Nephron progenitor cell (in vitro differentiated cells): Measurements from ENCODE around the gene FGD4.
"Not testable (repeated sequence)": the region's sequence is repeated elsewhere in the genome, so short reads cannot be mapped to it uniquely, and the experiment has no call there.

Source experiments
- DNase-seq: peaks from one replicate; pipeline ENCODE4 v3.0.0; 2021
- H3K27ac Mint-ChIP-seq: 2 replicates; pipeline ENCODE4 v1.8.0; 2021; ENCODE audit warnings: mild to moderate bottlenecking, moderate library complexity, mixed read lengths
- H3K27me3 Mint-ChIP-seq: 2 replicates; pipeline ENCODE4 v1.8.0; 2021; ENCODE audit warnings: mild to moderate bottlenecking, low read depth, mixed read lengths; ENCODE audit not compliant: poor library complexity
- H3K36me3 Mint-ChIP-seq: 2 replicates; pipeline ENCODE4 v1.8.0; 2021; ENCODE audit warnings: low read depth, mixed read lengths
- H3K4me1 Mint-ChIP-seq: 2 replicates; pipeline ENCODE4 v1.8.0; 2021; ENCODE audit warnings: mixed read lengths
- H3K4me3 Mint-ChIP-seq: 2 replicates; pipeline ENCODE4 v1.8.0; 2021; ENCODE audit warnings: mild to moderate bottlenecking, moderate library complexity, mixed read lengths
- H3K9me3 Mint-ChIP-seq: 2 replicates; pipeline ENCODE4 v1.8.0; 2021; ENCODE audit warnings: mild to moderate bottlenecking, moderate library complexity, mixed read lengths
- TF ChIP-seq, protein P1 (sequence below): fragments of 200-600 bp; sonication (generic); IDR thresholded peaks from 2 replicates; pipeline ENCODE4 v1.5.0; 2021; ENCODE audit warnings: antibody characterized with exemption

Gene FGD4

DNA sequence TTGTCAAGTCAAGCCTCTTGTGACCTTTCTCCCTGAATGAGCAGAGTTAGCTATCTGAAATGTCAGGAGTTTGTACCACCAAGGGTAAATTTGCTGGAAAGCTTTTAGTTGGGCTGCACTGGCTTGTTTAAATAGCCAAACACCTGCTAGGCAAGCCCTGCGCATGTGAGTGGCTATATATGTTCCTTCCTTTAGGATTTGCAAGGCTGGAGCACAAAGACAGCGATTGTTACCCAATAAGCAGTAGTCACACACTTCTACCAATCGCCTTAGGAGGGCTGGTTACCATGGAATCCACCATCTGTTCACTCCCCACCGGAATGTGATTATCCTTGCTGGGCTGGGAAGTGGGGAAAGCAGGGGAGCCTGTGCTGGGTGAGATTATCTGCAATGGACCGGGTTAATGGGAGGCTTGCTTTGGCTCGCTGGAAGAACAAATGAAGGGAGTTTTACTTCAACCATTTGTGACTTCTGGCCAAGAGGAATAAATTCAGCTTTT lies 102.5 kb downstream of the FGD4 start:
- Mint-ChIP-seq H3K36me3 (no peaks in the 10 kb centered on the region), H3K27me3 (peaks cover 5% of the 10 kb centered on the region), H3K27ac (peak overlapping the region; percentile 60), H3K9me3 (no peaks in the 10 kb centered on the region), H3K4me3 (peak overlapping the region; percentile 83), H3K4me1 (peaks cover 41% of the 10 kb centered on the region)
- TF ChIP-seq, protein P1, sequence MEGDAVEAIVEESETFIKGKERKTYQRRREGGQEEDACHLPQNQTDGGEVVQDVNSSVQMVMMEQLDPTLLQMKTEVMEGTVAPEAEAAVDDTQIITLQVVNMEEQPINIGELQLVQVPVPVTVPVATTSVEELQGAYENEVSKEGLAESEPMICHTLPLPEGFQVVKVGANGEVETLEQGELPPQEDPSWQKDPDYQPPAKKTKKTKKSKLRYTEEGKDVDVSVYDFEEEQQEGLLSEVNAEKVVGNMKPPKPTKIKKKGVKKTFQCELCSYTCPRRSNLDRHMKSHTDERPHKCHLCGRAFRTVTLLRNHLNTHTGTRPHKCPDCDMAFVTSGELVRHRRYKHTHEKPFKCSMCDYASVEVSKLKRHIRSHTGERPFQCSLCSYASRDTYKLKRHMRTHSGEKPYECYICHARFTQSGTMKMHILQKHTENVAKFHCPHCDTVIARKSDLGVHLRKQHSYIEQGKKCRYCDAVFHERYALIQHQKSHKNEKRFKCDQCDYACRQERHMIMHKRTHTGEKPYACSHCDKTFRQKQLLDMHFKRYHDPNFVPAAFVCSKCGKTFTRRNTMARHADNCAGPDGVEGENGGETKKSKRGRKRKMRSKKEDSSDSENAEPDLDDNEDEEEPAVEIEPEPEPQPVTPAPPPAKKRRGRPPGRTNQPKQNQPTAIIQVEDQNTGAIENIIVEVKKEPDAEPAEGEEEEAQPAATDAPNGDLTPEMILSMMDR = no peak
- DNase-seq = peak; percentile 60

DNA sequence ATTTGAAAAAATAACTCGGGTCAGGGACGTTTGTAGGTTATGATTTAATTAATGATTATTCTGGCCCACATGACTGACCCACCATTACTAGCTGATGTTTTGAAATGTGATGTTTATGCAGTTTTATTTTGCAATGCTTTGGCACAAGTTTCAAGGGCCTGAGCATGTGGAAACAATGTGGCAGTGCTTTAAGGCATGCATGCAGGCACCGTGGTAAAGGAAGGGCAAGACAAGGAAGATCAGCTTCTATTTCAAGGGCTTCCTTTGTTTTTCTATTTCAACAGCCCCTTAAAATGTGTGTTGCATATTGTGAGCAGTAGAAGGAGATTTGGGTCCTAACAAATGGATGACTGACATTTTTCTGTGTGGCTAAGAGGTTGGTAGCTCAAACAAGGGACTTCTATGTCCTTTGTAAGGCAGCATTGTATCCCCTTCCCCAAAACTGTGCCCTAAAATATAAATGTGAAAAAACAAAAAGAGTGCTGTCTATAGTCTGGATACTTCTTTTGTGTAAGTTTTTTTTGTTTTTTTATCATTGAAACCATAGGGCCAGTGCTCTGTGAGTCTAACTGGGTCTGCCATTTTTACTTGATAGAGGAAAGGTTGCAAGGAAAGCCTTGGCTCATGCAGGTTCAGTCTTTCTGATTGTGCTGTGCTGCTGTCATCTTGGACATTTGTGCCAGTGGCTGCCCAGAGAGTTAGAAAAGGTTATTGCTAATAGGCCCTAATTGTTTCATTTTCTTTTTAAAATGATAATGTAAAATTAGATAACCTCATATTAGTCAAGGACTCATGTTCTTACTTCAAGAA lies 103.5 kb downstream of the FGD4 start:
- DNase-seq = no peak
- H3K27me3 Mint-ChIP-seq = peaks cover 5% of the 10 kb centered on the region
- H3K36me3 Mint-ChIP-seq = no peaks in the 10 kb centered on the region
- peak overlapping the region; percentile 83 for H3K4me3 Mint-ChIP-seq
- no peak overlapping the region for H3K27ac Mint-ChIP-seq
- H3K9me3 Mint-ChIP-seq = no peaks in the 10 kb centered on the region
- peaks cover 41% of the 10 kb centered on the region for H3K4me1 Mint-ChIP-seq
- TF ChIP-seq, protein P1 = no peak

DNA sequence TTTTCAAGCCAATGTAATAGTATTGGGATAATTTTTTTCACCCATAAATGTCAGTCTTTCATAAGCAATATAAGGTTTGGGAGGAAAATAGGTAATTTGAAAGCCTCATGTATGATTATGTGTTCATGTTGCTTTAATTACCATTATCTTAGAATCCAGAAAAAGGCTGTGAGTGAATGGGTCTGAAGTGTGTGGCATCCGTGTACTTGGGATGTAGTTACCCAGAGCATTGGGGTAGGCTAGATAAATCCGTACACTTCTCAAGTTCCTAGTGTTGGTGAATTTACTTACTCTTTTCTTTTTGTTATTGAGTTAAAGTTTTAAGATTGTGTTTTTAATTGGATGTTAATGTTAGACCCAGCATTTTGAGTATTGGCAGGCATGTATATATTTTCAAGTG lies 104.4 kb downstream of the FGD4 start:
- no peak overlapping the region for H3K27ac Mint-ChIP-seq
- peak overlapping the region; percentile 83 for H3K4me3 Mint-ChIP-seq
- no peaks in the 10 kb centered on the region for H3K36me3 Mint-ChIP-seq

DNA sequence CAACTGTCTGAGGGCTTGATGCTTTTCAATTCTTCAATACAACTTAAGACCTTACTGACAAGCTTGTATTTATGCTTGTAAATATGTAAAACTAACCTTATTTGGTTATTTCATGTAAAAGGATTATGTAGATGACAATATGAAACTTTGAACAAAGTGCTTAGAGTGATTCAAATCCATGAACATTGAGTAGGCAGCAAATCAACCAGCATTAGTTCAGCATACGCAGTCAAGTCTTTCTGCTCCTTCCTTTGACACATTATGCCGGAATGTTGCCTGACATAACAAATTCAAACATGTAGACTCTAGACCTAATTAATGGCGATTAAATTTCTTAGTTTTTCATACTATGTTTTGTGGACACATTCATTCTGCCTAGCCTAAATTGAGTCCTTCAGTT lies 105.2 kb downstream of the FGD4 start:
- Mint-ChIP-seq H3K4me1 (peaks cover 41% of the 10 kb centered on the region), H3K9me3 (no peaks in the 10 kb centered on the region), H3K4me3 (peak overlapping the region; percentile 37), H3K27me3 (peaks cover 5% of the 10 kb centered on the region), H3K36me3 (no peaks in the 10 kb centered on the region), H3K27ac (no peak overlapping the region)
- DNase-seq = no peak
- TF ChIP-seq, protein P1 = no peak

More for the DNA sequence above, 104.4 kb downstream of the FGD4 start:
- Mint-ChIP-seq H3K27me3 (peaks cover 5% of the 10 kb centered on the region), H3K4me1 (peaks cover 41% of the 10 kb centered on the region), H3K9me3 (no peaks in the 10 kb centered on the region)
- no peak for DNase-seq
- TF ChIP-seq, protein P1 = no peak

DNA sequence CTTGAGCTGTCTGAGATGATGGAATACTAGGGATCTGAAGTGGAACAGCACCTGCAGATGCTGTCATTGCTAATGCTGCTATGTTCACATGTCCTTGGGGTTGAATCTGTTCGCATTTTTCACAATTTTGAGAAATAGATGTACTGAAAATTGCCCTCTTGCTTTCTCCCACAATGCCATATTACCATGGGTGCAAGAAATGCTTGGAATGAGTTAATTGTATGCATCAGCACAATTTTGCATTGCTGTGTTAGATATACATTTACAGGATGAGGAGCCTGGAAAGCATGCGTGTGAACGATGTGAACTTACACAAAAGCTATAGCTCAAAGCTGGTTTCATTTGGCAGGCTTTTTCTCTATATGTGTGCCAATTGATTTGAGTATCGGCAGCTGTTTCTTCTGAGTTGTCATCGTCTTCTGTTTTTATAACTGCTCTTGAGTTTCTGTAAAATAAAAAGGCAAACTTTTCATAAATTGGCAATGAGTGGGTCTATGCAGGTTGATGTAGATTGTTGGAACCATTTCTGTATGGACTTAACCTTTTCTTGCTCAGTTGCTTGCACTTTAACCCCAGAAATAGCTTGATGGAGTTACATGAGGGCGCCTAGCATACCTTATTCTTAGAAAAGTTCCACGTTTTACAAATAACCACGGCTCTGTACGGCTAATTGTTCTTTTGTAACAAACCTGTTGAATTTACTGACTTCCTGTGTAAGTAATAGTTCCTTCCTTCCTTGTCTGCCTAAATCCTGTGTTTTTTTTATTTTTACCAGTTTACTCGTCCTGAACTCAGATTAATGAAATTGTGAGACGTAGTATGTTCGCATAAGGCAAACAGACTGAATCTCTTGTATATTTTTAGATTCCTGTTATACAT lies 105.9 kb downstream of the FGD4 start:
- TF ChIP-seq, protein P1 = no peak
- H3K27me3 Mint-ChIP-seq = peaks cover 5% of the 10 kb centered on the region
- no peak overlapping the region for H3K4me3 Mint-ChIP-seq
- no peaks in the 10 kb centered on the region for H3K9me3 Mint-ChIP-seq
- no peaks in the 10 kb centered on the region for H3K36me3 Mint-ChIP-seq
- peak overlapping the region; percentile 27 for H3K27ac Mint-ChIP-seq
- H3K4me1 Mint-ChIP-seq = peaks cover 41% of the 10 kb centered on the region
- DNase-seq = no peak

DNA sequence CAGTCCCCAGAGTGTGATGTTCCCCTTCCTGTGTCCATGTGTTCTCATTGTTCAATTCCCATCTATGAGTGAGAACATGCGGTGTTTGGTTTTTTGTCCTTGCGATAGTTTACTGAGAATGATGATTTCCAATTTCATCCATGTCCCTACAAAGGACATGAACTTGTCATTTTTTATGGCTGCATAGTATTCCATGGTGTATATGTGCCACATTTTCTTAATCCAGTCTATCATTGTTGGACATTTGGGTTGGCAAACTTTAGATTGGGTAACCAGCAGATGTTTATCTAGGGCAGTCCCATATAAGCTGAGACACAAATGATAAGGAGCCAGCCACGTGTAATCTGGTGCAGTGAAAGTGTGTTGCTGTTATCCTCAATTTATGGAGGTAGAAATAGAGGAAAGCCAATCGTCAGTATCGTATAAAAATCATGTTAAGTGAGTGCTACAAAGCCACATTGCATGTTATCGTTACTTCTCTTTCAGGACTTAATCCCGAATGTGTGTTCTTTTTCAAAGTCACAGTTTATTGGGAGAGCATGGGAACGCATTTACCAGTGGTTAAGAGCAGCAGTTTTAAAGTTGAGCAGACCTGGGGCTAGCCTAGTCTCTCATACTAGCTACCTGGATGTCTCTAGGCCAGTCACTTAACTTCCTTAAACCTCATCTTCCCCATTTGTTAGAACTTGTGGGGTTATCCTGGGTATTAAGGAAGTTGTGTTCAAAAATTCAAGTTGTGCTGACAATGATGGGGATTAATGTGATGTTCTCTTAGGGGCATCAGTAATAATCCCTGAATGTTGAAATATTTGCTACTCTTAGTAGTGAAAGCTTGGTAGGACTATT lies 108.0 kb downstream of the FGD4 start:
- DNase-seq, H3K4me3 Mint-ChIP-seq, H3K9me3 Mint-ChIP-seq, H3K27me3 Mint-ChIP-seq, H3K36me3 Mint-ChIP-seq, H3K27ac Mint-ChIP-seq: not testable (repeated sequence)
- H3K4me1 Mint-ChIP-seq = peaks cover 33% of the 10 kb centered on the region
